ENCODE measurements around the gene LRRC49.

LRRC49 gene

DNA sequence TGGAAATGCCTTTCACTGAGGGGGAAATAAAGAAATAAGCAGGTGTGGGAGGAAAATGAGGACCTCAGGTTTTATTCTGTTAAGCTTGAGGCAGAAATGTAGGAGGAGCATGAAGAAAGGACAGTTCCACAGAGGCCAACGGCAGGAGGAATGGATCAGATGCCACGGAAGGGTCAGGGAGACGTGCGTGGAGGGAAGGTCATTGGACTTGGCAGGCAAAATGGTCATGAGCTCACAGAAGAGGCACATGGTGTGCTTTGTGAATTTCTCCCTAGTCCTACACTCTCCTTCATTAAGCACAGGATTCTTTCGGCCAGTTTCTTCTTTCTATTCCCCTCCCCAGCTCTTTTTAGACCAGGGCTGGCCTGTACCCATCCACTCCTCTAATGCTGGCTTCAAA is 190.2 kb downstream of the LRRC49 start:
- TF ChIP-seq, protein P1, sequence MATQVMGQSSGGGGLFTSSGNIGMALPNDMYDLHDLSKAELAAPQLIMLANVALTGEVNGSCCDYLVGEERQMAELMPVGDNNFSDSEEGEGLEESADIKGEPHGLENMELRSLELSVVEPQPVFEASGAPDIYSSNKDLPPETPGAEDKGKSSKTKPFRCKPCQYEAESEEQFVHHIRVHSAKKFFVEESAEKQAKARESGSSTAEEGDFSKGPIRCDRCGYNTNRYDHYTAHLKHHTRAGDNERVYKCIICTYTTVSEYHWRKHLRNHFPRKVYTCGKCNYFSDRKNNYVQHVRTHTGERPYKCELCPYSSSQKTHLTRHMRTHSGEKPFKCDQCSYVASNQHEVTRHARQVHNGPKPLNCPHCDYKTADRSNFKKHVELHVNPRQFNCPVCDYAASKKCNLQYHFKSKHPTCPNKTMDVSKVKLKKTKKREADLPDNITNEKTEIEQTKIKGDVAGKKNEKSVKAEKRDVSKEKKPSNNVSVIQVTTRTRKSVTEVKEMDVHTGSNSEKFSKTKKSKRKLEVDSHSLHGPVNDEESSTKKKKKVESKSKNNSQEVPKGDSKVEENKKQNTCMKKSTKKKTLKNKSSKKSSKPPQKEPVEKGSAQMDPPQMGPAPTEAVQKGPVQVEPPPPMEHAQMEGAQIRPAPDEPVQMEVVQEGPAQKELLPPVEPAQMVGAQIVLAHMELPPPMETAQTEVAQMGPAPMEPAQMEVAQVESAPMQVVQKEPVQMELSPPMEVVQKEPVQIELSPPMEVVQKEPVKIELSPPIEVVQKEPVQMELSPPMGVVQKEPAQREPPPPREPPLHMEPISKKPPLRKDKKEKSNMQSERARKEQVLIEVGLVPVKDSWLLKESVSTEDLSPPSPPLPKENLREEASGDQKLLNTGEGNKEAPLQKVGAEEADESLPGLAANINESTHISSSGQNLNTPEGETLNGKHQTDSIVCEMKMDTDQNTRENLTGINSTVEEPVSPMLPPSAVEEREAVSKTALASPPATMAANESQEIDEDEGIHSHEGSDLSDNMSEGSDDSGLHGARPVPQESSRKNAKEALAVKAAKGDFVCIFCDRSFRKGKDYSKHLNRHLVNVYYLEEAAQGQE (IDR thresholded peaks at IDR 0.05; ENCODE audit: insufficient read depth in 1 of 2, low read depth in 2 of 2, low read length in 2 of 2), result no peak
- TF ChIP-seq SIN3A (IDR thresholded peaks at IDR 0.05; ENCODE audit: borderline replicate concordance, insufficient read depth, low read length) (no peak), POLR2AphosphoS5 (IDR thresholded peaks at IDR 0.05; ENCODE audit: low read depth, low read length) (no peak), TAF1 (IDR thresholded peaks at IDR 0.05; ENCODE audit: borderline replicate concordance, insufficient read depth, low read length) (no peak), FOXP2 (optimal IDR thresholded peaks at IDR 0.05; ENCODE audit: borderline replicate concordance, extremely low read depth, extremely low read length, insufficient read depth) (no peak)

DNA sequence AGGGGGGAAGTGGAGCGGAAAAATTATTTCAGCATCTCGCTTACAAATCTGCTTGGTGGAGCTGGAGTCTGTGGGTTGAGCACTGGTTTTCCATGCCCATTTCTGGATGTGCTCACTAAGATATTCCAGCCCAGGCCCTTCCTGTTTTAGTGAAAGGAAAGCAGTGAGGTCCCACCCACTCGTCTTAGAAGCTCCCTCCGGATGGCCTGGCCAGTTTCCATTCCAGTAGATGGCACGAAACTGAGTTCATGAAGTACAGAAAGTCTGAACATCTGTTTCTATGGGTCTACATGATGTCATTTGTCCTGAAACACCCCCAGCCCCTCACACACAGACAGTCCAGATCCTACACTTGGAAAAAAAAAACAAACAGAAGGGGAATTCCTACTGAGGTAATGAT is 190.7 kb downstream of the LRRC49 start:
- TF ChIP-seq TAF1 (IDR thresholded peaks at IDR 0.05; ENCODE audit: borderline replicate concordance, insufficient read depth, low read length) (no peak), POLR2AphosphoS5 (IDR thresholded peaks at IDR 0.05; ENCODE audit: low read depth, low read length) (no peak), FOXP2 (optimal IDR thresholded peaks at IDR 0.05; ENCODE audit: borderline replicate concordance, extremely low read depth, extremely low read length, insufficient read depth) (no peak), SIN3A (IDR thresholded peaks at IDR 0.05; ENCODE audit: borderline replicate concordance, insufficient read depth, low read length) (no peak)
- TF ChIP-seq, protein P1 (IDR thresholded peaks at IDR 0.05; ENCODE audit: insufficient read depth in 1 of 2, low read depth in 2 of 2, low read length in 2 of 2), result no peak

DNA sequence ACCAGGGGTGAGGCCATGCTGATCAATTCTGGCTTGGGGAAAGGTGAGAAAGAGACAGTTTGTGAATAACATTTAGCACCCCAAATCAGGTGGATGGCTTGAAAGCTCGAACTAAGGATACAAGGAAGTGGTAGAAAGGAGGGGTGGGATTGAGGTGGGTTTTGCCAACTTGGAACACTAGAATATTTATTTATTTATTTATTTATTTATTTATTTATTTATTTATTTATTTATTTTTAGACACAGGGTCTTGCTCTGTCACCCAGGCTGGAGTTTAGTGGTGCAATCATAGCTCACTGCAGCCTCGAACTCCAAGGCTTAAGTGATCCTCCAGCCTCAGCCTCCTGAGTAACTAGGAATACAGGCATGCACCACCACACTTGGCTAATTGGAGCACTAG is 191.6 kb downstream of the LRRC49 start:
- TF ChIP-seq, protein P1 (IDR thresholded peaks at IDR 0.05; ENCODE audit: insufficient read depth in 1 of 2, low read depth in 2 of 2, low read length in 2 of 2), result no peak
- TF ChIP-seq TAF1 (IDR thresholded peaks at IDR 0.05; ENCODE audit: borderline replicate concordance, insufficient read depth, low read length) (no peak), FOXP2 (optimal IDR thresholded peaks at IDR 0.05; ENCODE audit: borderline replicate concordance, extremely low read depth, extremely low read length, insufficient read depth) (no peak), SIN3A (IDR thresholded peaks at IDR 0.05; ENCODE audit: borderline replicate concordance, insufficient read depth, low read length) (no peak), POLR2AphosphoS5 (IDR thresholded peaks at IDR 0.05; ENCODE audit: low read depth, low read length) (no peak)

DNA sequence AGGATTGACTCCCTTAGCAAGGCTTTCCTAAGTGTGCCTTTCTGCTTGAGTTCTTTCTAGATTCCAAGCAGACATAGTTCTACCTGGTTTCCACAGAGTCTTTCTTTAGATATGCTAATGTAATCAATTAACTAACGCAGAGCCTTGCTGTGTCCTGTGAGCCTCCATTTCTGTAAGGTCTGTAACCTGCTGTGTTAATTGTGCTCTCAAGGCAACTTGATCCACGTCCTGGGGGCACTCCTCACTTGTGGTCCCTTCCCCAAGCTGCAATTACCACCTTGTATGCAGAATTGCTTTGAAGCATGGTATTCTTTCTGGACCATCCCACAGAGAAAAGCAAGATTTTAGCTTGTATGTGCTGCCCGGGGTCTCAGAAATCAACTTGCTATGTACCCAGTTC is 193.2 kb downstream of the LRRC49 start:
- no peak for TF ChIP-seq SIN3A (IDR thresholded peaks at IDR 0.05; ENCODE audit: borderline replicate concordance, insufficient read depth, low read length)
- no peak for TF ChIP-seq POLR2AphosphoS5 (IDR thresholded peaks at IDR 0.05; ENCODE audit: low read depth, low read length)
- TF ChIP-seq TAF1 (IDR thresholded peaks at IDR 0.05; ENCODE audit: borderline replicate concordance, insufficient read depth, low read length), result no peak
- TF ChIP-seq FOXP2 (optimal IDR thresholded peaks at IDR 0.05; ENCODE audit: borderline replicate concordance, extremely low read depth, extremely low read length, insufficient read depth), result no peak
- TF ChIP-seq, protein P1 (IDR thresholded peaks at IDR 0.05; ENCODE audit: insufficient read depth in 1 of 2, low read depth in 2 of 2, low read length in 2 of 2), result no peak

DNA sequence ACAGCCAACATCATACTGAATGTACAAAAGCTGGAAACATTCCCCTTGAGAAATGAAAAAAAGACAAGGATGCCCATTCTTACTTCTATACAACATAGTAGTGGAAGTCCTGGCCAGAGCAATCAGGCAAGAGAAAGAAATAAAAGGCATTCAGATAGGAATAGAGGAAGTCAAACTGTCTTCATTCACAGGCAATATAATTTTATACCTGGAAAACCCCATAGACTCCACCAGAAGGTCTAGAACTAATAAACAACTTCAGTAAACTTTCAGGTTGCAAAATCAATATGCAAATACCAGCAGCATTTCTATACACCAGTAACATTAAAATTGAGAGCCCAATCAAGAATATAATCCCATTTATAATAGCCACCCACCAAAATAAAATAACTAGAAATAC is 195.5 kb downstream of the LRRC49 start:
- no peak for TF ChIP-seq SIN3A (IDR thresholded peaks at IDR 0.05; ENCODE audit: borderline replicate concordance, insufficient read depth, low read length)
- no peak for TF ChIP-seq POLR2AphosphoS5 (IDR thresholded peaks at IDR 0.05; ENCODE audit: low read depth, low read length)
- no peak for TF ChIP-seq FOXP2 (optimal IDR thresholded peaks at IDR 0.05; ENCODE audit: borderline replicate concordance, extremely low read depth, extremely low read length, insufficient read depth)
- TF ChIP-seq, protein P1 (IDR thresholded peaks at IDR 0.05; ENCODE audit: insufficient read depth in 1 of 2, low read depth in 2 of 2, low read length in 2 of 2), result no peak
- TF ChIP-seq TAF1 (IDR thresholded peaks at IDR 0.05; ENCODE audit: borderline replicate concordance, insufficient read depth, low read length), result no peak
